GM19455 (cell line): ENCODE results near the gene PLCB1.

Experiments
- ATAC-seq: cut with Tn5 transposase; IDR thresholded peaks from one replicate; pipeline ENCODE4 v1.9.1; 2021; ENCODE audit not compliant: unreplicated experiment

The PLCB1 gene

DNA sequence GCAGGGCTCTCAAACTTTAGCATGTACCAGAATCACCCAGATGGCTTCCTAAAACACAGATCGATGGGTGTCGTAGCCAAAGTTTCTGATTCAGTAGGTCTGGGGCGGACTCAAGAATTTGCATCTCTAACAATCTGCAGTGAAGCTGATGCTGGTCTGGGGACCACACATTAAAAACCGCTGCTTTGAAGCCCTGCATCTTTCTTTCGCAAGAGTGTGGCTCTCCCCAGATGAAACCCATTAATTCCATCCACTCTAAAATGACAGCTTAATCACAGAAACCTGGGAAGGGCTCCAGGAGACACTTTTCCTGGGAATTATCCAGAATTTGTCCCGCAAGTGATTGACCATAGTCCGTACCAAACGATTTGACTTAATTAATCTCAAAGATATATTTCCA lies 617.0 kb downstream of the PLCB1 start:
- ATAC-seq = no peak

DNA sequence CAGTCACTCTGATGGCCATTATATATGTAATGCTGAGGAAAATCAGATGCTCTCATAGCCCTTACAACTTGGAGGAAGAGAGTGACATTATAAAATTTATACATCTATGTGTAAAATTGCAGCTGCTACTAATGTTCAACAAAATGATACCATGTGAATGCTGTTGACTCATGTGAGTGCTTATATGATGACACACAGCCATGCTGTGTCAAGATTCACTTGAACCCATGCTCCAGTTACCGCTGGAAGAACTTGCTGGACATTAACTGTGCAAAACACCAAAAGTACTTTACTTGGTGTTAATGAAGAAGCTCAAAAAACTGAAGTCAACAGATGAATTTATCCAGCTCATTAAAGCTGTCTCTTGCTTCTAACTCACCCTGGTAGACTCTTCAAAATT lies 617.9 kb downstream of the PLCB1 start:
- no peak for ATAC-seq

DNA sequence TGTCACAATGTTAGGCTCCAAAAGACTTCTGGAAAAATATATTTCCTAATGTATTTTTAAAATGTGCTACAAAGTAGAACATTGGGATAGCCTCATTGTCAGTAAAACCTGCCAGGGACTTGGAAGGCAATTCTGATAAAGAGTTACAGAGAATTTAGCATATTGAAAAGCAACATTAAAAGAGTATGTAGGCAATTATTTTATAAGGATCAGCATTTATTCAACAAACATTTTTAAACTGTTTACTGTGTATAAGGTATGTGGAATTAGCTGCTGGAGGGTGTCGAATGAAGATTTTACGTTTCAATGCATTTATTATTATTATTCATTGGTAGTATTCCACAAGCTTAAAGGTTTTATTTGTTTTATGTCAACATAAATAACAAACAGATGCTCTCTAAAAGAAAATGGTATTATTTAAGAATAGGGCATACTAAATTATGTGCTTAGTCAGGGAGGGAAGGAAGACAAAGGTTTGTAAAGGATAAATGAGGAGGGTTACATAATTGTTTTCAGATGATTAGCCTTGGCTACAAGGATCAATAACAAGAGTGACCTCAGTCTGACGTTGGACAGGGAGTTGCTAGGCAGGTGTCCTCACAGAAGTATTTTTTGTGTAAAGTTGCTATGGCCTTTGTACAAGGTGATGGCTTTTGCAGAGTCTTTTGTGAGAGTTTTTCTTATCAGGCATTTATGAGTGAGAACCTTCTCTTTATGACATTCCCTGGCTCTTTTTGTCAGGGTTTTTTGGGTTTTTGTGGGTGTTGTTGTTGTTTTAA lies 623.5 kb downstream of the PLCB1 start:
- ATAC-seq = no peak

- no peak for ATAC-seq
Observed at GRCh38 chr20:8756410-8756809, 624.3 kb downstream of the PLCB1 start.

DNA sequence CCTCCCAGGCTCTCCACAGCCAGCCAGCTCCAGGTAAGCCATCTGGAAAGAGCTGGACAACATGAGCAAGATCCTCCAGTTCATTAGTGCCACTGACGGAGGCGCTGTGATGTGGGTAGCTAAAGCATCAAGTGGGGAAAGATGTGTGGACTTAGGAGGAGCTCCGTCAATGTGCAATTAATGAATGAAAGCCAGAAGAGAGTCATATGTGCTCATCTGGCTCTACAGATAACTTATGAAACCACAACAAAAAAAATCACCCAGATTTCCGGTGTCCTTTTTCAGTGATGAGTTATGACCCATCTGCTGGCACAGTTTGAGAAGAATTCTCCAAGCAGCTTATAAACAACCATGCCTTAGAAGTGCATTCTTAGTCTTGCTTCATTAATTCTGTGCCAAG lies 625.1 kb downstream of the PLCB1 start:
- ATAC-seq = no peak

DNA sequence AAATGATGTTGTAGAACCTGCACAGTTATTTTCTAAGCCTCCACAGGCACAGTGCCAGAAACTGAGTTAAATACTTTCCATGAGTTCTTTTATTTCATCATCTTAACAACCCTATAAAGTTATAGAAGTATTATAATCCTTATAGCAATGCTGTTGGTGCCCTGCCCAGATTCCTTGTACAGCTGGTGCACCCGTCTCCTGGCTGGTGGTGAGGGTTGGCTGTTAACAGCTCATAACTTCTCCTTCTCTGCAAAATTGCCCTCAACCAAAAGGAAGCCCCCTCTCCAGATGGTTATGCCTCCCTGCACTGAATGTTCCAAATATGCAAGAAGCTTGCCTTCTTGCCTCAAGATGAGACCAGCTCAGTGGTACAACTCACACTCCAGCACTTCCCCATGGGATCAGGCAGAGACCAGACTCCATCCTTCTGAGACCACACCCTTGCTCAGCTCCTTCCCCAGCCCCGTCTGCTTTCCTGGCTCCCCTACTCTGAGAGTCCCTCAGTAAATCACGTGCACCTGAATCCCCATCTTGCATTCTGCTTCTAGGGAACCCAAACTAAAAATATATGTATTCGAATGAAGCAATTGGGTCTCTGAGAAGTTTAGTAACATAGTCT lies 632.4 kb downstream of the PLCB1 start:
- no peak for ATAC-seq

- ATAC-seq = no peak
Observed at GRCh38 chr20:8766868-8767390, 634.9 kb downstream of the PLCB1 start.

DNA sequence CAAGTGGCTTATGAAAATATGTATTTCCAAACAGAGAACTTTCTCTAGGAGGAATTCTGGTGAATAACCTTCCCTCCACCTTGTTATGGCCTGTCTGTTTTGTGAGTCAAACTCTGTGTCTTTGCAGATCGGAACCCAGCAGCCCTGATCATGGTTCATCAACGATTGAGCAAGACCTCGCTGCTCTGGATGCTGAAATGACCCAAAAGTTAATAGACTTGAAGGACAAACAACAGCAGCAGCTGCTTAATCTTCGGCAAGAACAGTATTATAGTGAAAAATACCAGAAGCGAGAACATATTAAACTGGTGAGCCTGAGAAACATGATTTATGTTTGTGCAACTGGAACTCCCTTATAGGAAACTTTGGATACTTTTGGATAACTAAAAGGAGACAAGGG lies 642.3 kb downstream of the PLCB1 start:
- no peak for ATAC-seq

DNA sequence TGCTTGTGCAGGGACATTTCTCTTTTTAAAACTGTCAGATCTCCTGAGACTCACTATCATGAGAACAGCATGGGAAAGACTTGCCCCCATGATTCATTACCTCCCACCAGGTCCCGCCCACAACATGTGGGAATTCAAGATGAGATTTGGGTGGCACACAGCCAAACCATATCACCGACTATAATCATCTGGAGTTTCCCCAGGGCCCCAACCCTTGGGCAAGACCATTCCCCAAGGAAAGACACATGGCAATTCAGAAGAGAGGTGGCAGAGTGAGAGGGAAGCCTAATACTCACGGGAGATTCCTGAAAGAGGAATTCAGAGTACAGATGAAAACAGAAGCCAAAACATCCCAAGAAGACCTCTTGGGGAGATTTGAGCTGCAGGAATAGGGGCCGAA lies 645.8 kb downstream of the PLCB1 start:
- ATAC-seq = no peak

DNA sequence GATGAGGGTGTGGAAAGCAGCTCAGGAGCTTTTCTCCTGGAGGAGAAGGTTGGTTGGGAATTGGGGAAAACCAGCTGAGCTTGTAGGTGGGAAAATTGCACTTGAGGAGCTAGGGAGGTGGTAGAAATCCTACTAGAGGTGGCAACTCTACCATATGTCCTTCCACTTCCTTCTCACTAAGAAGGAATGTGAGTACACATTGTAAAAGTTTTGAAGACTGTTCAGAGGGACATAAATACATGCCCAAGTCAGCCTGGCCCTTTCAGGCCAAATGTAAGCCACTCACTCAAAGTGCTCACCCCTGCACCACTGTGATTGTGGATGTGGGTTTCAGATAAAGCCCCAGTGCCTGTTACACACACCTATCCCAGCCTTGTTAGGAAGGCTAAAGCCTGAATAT lies 646.3 kb downstream of the PLCB1 start:
- no peak for ATAC-seq

DNA sequence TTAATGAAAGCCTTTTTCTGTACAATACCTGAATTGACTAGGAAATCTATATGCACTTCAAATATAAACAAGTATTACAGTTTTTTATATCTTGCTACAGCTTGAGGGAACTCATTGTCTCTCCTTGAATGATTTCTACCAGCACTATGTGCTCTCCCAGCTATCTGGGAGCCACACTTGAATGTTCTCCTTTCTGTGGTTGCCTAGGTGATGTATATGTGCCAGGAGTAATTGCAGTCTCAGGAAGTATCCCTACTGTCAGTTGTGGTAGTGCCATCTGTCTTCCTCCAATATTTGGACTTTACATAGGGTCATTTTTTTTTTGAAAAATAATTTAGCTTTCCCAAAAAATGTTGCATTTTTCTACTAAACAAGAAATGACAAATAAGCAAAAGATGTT lies 648.8 kb downstream of the PLCB1 start:
- ATAC-seq = no peak

DNA sequence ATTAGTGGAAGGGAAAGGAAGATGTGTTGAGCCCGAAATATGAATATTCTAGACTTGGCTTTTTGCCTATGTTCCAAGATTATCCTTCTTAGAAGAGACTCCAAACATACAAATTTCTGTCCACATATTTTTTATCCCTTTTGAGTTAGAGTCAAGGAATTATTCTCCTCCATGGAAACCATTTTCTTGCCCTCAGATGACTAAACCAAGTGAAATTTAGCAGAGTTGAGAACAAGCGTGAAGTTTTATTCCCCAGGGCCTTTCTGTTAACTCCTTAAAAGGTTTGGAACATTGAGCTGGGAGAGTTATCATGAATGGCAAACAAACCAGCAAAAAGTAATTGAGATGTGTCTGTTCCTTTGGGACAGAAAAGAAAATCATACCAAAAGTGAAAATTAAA lies 650.7 kb downstream of the PLCB1 start:
- no peak for ATAC-seq

GRCh38 chr20:8783734-8784133 lies 651.7 kb downstream of the PLCB1 start:
- ATAC-seq = no peak

DNA sequence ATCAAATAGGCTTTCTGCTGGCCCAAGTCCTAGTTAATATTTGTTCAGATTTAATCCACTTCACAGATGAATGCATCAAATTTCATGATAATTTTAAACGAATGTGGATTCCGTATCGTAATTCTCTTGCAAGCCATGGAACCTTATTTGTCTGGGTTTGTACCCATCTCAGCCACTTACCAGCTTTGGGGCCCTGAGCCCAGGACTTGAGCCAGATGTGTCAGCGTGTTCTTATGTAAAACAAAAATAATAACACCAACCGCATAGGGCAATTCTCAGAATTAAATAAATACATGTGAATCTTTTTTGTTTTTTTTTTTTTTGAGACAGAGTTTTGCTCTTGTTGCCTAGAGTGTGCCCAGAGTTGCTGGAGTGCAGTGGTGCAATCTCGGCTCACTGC lies 654.3 kb downstream of the PLCB1 start:
- no peak for ATAC-seq

GRCh38 chr20:8787090-8787489 lies 655.0 kb downstream of the PLCB1 start:
- ATAC-seq = no peak

DNA sequence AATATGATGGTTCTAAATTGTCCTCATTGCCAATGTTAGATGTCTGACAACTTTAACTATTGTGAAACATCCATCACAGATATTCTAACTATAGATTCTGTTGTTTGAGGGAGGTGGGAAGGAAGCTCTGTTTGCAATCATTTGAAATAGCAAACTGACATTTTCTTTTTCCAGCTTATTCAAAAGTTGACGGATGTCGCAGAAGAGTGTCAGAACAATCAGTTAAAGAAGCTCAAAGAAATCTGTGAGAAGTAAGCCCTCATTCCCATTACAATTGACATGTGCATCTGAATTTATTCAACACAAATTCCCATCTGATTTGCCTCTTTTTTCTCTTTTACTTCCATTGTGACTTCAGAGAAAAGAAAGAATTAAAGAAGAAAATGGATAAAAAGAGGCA lies 656.2 kb downstream of the PLCB1 start:
- ATAC-seq = no peak

- ATAC-seq = no peak
Observed at GRCh38 chr20:8788831-8789230, 656.8 kb downstream of the PLCB1 start.

GRCh38 chr20:8790442-8791074 lies 658.5 kb downstream of the PLCB1 start:
- ATAC-seq = no peak

- no peak for ATAC-seq
Observed at GRCh38 chr20:8795404-8795803, 663.3 kb downstream of the PLCB1 start.

- no peak for ATAC-seq
Observed at GRCh38 chr20:8796088-8796660, 664.1 kb downstream of the PLCB1 start.

GRCh38 chr20:8798505-8798904 lies 666.4 kb downstream of the PLCB1 start:
- ATAC-seq = no peak

- ATAC-seq = no peak
Observed at GRCh38 chr20:8800089-8800488, 668.0 kb downstream of the PLCB1 start.
